ACC112 (cell line): ENCODE results near the gene RNASET2.

Experiments used
- H2AFZ ChIP-seq: fragments of 200-600 bp; sonication (generic); one replicate; pipeline ENCODE4 v1.6.0; 2017; ENCODE audit warnings: antibody characterized with exemption, low read length; ENCODE audit not compliant: unreplicated experiment
- H3K27ac ChIP-seq: fragments of 200-600 bp; sonication (generic); 2 replicates; pipeline ENCODE4 v1.5.1; 2014; ENCODE audit warnings: low read depth, mild to moderate bottlenecking, antibody characterized with exemption, low read length, moderate library complexity
- H3K27me3 ChIP-seq: fragments of 200-600 bp; sonication (generic); 2 replicates; pipeline ENCODE4 v1.6.1; 2014; ENCODE audit warnings: mild to moderate bottlenecking, antibody characterized with exemption, low read length, moderate library complexity, mixed read lengths; ENCODE audit not compliant: insufficient read depth
- H3K36me3 ChIP-seq: fragments of 200-600 bp; sonication (generic); 2 replicates; pipeline ENCODE4 v1.6.1; 2016; ENCODE audit warnings: mild to moderate bottlenecking, antibody characterized with exemption, low read length, moderate library complexity, mixed read lengths; ENCODE audit not compliant: insufficient read depth
- H3K4me1 ChIP-seq: fragments of 200-600 bp; sonication (generic); one replicate; pipeline ENCODE4 v1.6.1; 2016; ENCODE audit warnings: low read length, mixed read lengths; ENCODE audit not compliant: insufficient read depth, unreplicated experiment, control insufficient read depth
- H3K4me3 ChIP-seq: fragments of 200-600 bp; sonication (generic); 2 replicates; pipeline ENCODE4 v1.5.1; 2014; ENCODE audit warnings: mild to moderate bottlenecking, low read depth, low read length
- H3K79me2 ChIP-seq: fragments of 200-600 bp; sonication (generic); one replicate; pipeline ENCODE4 v1.6.0; 2016; ENCODE audit warnings: low read length; ENCODE audit not compliant: control insufficient read depth, unreplicated experiment, insufficient read depth

RNASET2 gene

GRCh38 chr6:166944666-166945256 is 11.6 kb downstream of the RNASET2 start:
- Histone ChIP-seq H3K27ac (no peak overlapping the region), H3K36me3 (no peaks in the 10 kb centered on the region), H3K79me2 (no peaks in the 10 kb centered on the region), H3K4me3 (no peak overlapping the region), H2AFZ (no peak overlapping the region), H3K4me1 (no peaks in the 10 kb centered on the region), H3K27me3 (no peaks in the 10 kb centered on the region)

- Histone ChIP-seq H3K27me3 (no peaks in the 10 kb centered on the region), H3K4me1 (no peaks in the 10 kb centered on the region), H3K4me3 (no peak overlapping the region), H3K27ac (no peak overlapping the region), H2AFZ (no peak overlapping the region), H3K79me2 (no peaks in the 10 kb centered on the region), H3K36me3 (no peaks in the 10 kb centered on the region)
These were observed 13.8 kb downstream of the RNASET2 start for GRCh38 chr6:166942393-166943168.

DNA sequence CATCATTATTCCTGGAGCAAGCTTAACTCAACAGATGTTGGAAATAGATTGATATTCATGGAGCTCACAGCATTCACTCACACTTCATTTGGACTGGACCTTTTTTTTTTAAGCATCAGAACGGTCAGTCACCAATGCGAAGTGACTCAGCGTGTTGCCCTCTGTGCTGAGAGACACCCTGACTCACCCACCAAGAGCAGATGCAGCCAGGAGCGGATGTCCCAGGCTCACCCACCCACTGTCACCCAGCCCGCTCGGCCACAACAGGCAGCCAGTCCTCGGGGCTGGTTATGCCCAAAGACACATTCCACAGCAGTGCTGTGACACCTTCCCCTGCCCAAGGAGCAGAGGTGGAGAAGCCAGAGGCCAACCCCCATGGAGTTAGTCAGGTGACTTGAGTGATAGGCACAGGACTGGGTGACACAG is 15.7 kb downstream of the RNASET2 start:
- H3K4me1 ChIP-seq: no peaks in the 10 kb centered on the region
- no peak overlapping the region for H3K27ac ChIP-seq
- H2AFZ ChIP-seq: no peak overlapping the region
- H3K4me3 ChIP-seq: no peak overlapping the region
- no peaks in the 10 kb centered on the region for H3K79me2 ChIP-seq
- H3K27me3 ChIP-seq: no peaks in the 10 kb centered on the region
- H3K36me3 ChIP-seq: no peaks in the 10 kb centered on the region

- H3K4me1 ChIP-seq: no peaks in the 10 kb centered on the region
- H3K36me3 ChIP-seq: no peaks in the 10 kb centered on the region
- H3K4me3 ChIP-seq: no peak overlapping the region
- no peak overlapping the region for H2AFZ ChIP-seq
- H3K79me2 ChIP-seq: no peaks in the 10 kb centered on the region
- H3K27ac ChIP-seq: no peak overlapping the region
- no peaks in the 10 kb centered on the region for H3K27me3 ChIP-seq
These were observed 16.5 kb downstream of the RNASET2 start for GRCh38 chr6:166939894-166940293.

- Histone ChIP-seq H3K36me3 (no peaks in the 10 kb centered on the region), H3K4me1 (no peaks in the 10 kb centered on the region), H3K27ac (no peak overlapping the region), H3K27me3 (no peaks in the 10 kb centered on the region), H3K79me2 (no peaks in the 10 kb centered on the region), H3K4me3 (no peak overlapping the region), H2AFZ (no peak overlapping the region)
These were observed 17.0 kb downstream of the RNASET2 start for GRCh38 chr6:166939345-166939744.

DNA sequence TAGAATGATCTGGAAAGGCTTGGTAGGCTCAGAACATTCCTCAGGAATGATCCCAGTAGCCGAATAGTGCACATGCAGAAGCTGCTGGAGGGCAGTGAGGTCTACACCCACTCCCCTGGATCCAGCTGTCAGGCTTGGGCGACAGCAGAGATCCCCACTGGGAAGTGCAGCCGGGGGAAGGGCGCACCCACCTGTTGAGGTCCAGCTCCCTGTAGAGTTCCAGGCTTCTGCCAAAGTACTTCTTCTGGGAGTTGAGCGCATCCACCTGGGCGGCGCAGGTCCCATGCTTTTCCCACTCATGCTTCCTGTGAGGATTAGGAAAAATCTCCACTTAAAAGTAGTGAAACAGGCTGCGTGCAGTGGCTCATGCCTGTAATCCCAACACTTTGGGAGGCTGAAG is 17.6 kb downstream of the RNASET2 start:
- Histone ChIP-seq H3K79me2 (no peaks in the 10 kb centered on the region), H3K27ac (no peak overlapping the region), H3K27me3 (no peaks in the 10 kb centered on the region), H3K4me1 (no peaks in the 10 kb centered on the region), H3K36me3 (no peaks in the 10 kb centered on the region), H3K4me3 (no peak overlapping the region), H2AFZ (no peak overlapping the region)

- H3K4me1 ChIP-seq: no peaks in the 10 kb centered on the region
- no peaks in the 10 kb centered on the region for H3K27me3 ChIP-seq
- no peak overlapping the region for H3K27ac ChIP-seq
- H3K79me2 ChIP-seq: no peaks in the 10 kb centered on the region
- H2AFZ ChIP-seq: no peak overlapping the region
- H3K36me3 ChIP-seq: no peaks in the 10 kb centered on the region
- no peak overlapping the region for H3K4me3 ChIP-seq
These were observed 18.2 kb downstream of the RNASET2 start for GRCh38 chr6:166938150-166938549.

- Histone ChIP-seq H3K27ac (no peak overlapping the region), H2AFZ (no peak overlapping the region), H3K4me3 (no peak overlapping the region), H3K36me3 (no peaks in the 10 kb centered on the region), H3K4me1 (no peaks in the 10 kb centered on the region), H3K79me2 (no peaks in the 10 kb centered on the region), H3K27me3 (no peaks in the 10 kb centered on the region)
These were observed 18.6 kb downstream of the RNASET2 start for GRCh38 chr6:166937746-166938145.

GRCh38 chr6:166936079-166936787 is 20.1 kb downstream of the RNASET2 start:
- Histone ChIP-seq H3K4me3 (no peak overlapping the region), H3K4me1 (no peaks in the 10 kb centered on the region), H3K79me2 (no peaks in the 10 kb centered on the region), H3K27ac (no peak overlapping the region), H3K27me3 (no peaks in the 10 kb centered on the region), H3K36me3 (no peaks in the 10 kb centered on the region), H2AFZ (no peak overlapping the region)

DNA sequence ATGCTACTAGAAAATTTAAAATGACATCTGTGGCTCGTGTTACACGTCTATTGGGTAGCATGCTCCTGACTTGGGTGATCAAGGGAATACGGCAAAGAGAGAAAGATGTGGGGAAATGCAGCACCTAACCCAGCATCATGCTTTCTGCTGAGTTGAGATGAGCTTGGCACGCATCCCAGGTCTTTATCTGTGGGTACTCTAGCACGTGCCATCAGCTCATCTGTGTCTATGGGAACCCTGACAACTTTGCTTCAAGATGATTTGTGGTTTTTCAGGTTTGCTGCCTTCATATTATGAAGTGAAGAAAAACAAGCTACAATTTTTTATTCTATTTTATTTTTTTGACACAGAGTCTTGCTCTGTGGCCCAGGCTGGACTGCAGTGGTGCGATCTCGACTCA is 21.0 kb downstream of the RNASET2 start:
- Histone ChIP-seq H3K79me2 (no peaks in the 10 kb centered on the region), H3K4me1 (no peaks in the 10 kb centered on the region), H3K27me3 (no peaks in the 10 kb centered on the region), H3K36me3 (no peaks in the 10 kb centered on the region), H2AFZ (no peak overlapping the region), H3K27ac (no peak overlapping the region), H3K4me3 (no peak overlapping the region)

GRCh38 chr6:166934174-166934573 is 22.2 kb downstream of the RNASET2 start:
- Histone ChIP-seq H3K79me2 (no peaks in the 10 kb centered on the region), H3K4me1 (no peaks in the 10 kb centered on the region), H3K27ac (no peak overlapping the region), H2AFZ (no peak overlapping the region), H3K27me3 (no peaks in the 10 kb centered on the region), H3K36me3 (no peaks in the 10 kb centered on the region), H3K4me3 (no peak overlapping the region)
